ENCODE measurements around the gene IL15. TPM values are rescaled to one million over a fixed set of nuclear protein-coding genes. Genes with fewer than 3 reads are reported as not detected.
"Not testable (repeated sequence)": the region's sequence is repeated elsewhere in the genome, so short reads cannot be mapped to it uniquely, and the experiment has no call there.

IL15 gene, protein sequence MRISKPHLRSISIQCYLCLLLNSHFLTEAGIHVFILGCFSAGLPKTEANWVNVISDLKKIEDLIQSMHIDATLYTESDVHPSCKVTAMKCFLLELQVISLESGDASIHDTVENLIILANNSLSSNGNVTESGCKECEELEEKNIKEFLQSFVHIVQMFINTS
- total RNA-seq: 9.0 TPM in 2 replicates

- no peak for DNase-seq (ENCODE audit: low read depth)
- peak within 1 kb of the TSS; percentile 64 for H3K4me3 ChIP-seq (ENCODE audit: low read depth, low read length)
- H3K36me3 ChIP-seq (ENCODE audit: control insufficient read depth, insufficient read depth, low read length): no peaks in the 10 kb centered on the region
- TF ChIP-seq CTCF (IDR thresholded peaks at IDR 0.05; ENCODE audit: insufficient read depth, low read length, poor library complexity, severe bottlenecking): no peak
- no peaks in the 10 kb centered on the region for H3K27me3 ChIP-seq (ENCODE audit: control insufficient read depth, insufficient read depth, low read length)
These were observed at the start of gene IL15 for GRCh38 chr4:141636082-141636770. Gene IL15 (plus strand): TSS chr4:141636583. CDS start chr4:141719465, 82,882 bp downstream.

- H3K36me3 ChIP-seq (ENCODE audit: control insufficient read depth, insufficient read depth, low read length): no peaks in the 10 kb centered on the region
- no peak overlapping the region for H3K4me3 ChIP-seq (ENCODE audit: low read depth, low read length)
- TF ChIP-seq CTCF (IDR thresholded peaks at IDR 0.05; ENCODE audit: insufficient read depth, low read length, poor library complexity, severe bottlenecking): no peak
- no peak for DNase-seq (ENCODE audit: low read depth)
- H3K27me3 ChIP-seq (ENCODE audit: control insufficient read depth, insufficient read depth, low read length): no peaks in the 10 kb centered on the region
These were observed 48.5 kb upstream of the IL15 start for GRCh38 chr4:141587897-141588296.

GRCh38 chr4:141595531-141595930, 40.9 kb upstream of the IL15 start:
- Histone ChIP-seq H3K36me3 (ENCODE audit: control insufficient read depth, insufficient read depth, low read length) (no peaks in the 10 kb centered on the region), H3K27me3 (ENCODE audit: control insufficient read depth, insufficient read depth, low read length) (no peaks in the 10 kb centered on the region), H3K4me3 (ENCODE audit: low read depth, low read length) (no peak overlapping the region)
- DNase-seq (ENCODE audit: low read depth): no peak
- TF ChIP-seq CTCF (IDR thresholded peaks at IDR 0.05; ENCODE audit: insufficient read depth, low read length, poor library complexity, severe bottlenecking): no peak

GRCh38 chr4:141599853-141600252, 36.5 kb upstream of the IL15 start:
- TF ChIP-seq CTCF (IDR thresholded peaks at IDR 0.05; ENCODE audit: insufficient read depth, low read length, poor library complexity, severe bottlenecking): no peak
- Histone ChIP-seq H3K4me3 (ENCODE audit: low read depth, low read length) (no peak overlapping the region), H3K27me3 (ENCODE audit: control insufficient read depth, insufficient read depth, low read length) (no peaks in the 10 kb centered on the region), H3K36me3 (ENCODE audit: control insufficient read depth, insufficient read depth, low read length) (no peaks in the 10 kb centered on the region)
- no peak for DNase-seq (ENCODE audit: low read depth)

DNA sequence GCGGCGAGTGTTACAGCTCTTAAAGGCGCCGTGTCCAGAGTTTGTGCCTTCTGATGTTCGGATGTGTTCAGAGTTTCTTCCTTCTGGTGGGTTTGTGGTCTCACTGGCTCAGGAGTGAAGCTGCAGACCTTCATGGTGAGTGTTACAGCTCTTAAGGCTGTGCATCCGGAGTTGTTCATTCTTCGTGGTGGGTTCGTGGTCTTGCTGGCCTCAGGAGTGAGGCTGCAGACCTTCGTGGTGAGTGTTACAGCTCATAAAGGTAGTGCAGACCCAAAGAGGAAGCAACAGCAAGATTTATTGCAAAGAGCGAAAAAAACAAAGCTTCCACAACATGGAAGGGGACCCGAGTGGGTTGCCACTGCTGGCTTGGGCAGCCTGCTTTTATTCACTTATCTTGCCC, 31.7 kb upstream of the IL15 start:
- H3K27me3 ChIP-seq (ENCODE audit: control insufficient read depth, insufficient read depth, low read length); H3K36me3 ChIP-seq (ENCODE audit: control insufficient read depth, insufficient read depth, low read length); DNase-seq (ENCODE audit: low read depth); H3K4me3 ChIP-seq (ENCODE audit: low read depth, low read length): not testable (repeated sequence)

DNA sequence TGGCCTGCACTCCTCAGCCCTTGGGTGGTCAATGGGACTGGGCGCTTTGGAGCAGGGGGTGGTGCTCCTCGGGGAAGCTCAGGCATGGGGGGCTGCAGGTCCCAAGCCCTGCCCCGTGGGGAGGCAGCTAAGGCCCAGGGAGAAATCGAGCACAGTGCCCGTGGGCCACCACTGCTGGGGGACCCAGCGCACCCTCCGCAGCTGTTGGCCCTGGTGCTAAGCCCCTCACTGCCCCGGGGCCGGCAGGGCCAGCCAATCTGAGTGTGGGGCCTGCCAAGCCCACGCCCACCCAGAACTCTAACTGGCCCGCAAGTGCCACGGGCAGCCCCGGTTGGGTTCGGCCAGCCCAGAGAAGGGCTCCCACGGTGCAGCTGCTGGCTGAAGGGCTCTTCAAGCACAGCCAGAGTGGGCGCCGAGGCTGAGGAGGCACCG, 30.9 kb upstream of the IL15 start:
- Histone ChIP-seq H3K4me3 (ENCODE audit: low read depth, low read length) (no peak overlapping the region), H3K36me3 (ENCODE audit: control insufficient read depth, insufficient read depth, low read length) (no peaks in the 10 kb centered on the region)
- no peak for TF ChIP-seq CTCF (IDR thresholded peaks at IDR 0.05; ENCODE audit: insufficient read depth, low read length, poor library complexity, severe bottlenecking)

More for the DNA sequence above, 30.9 kb upstream of the IL15 start:
- no peaks in the 10 kb centered on the region for H3K27me3 ChIP-seq (ENCODE audit: control insufficient read depth, insufficient read depth, low read length)
- no peak for DNase-seq (ENCODE audit: low read depth)

Measured in kidney epithelial cell (primary cell).